Stimulated activated CD8-positive, alpha-beta memory T cell treated with anti-CD3 and anti-CD28 coated beads, Interleukin-12 subunit alpha, Interleukin-12 subunit beta, amount 100 ng/mL, for 1 hour (primary cell): ENCODE measurements around the gene ITGA3.

Source experiments
- DNase-seq: peaks from one replicate; pipeline ENCODE4 v3.0.0-alpha.2; 2020; ENCODE audit warnings: low read depth

The ITGA3 gene

DNA sequence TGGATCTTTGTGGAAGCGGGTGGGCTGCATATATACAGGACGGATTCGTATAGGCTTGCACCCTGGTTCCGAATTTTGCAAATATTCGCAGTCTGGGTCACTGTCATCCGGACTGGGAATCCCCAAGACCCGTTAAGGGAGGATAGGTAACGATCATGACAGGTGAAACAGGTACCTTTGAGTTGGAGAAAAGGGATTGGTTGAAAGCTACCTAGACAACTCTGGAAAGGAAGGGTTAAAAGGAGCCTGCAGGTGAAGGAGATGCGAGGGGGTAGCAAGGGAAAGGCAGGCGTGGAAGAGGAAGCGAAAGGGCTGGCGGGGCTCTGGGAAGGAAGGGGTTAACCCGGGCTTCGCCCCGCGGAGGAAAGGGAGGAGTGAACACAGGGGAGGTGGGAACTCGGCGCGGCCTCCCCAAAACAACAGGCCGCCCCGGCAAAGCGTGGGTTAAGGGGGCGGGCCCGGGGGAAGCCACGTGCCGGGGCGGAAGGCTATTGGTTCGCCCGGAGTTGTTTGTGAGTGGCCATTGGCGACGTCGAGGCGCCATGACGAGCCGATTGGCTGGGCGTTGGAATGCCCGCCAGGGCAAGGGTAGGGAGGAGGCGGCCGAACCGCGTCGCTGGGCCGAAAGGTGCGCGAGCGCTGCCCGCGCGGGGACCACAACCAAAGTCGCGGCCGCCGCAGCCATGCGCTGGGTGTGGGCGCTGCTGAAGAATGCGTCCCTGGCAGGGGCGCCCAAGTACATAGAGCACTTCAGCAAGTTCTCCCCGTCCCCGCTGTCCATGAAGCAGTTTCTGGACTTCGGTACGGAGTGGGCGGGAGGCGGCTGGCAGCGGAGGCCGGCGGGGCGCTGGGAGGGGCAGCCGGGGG lies 39.1 kb downstream of the ITGA3 start, which contains the start of gene PDK2:
TSS of gene PDK2 (plus strand) at position 599 of the 867 bp plus-strand sequence. CDS start at position 684, 85 bp downstream.
- DNase-seq = peak; percentile 89

DNA sequence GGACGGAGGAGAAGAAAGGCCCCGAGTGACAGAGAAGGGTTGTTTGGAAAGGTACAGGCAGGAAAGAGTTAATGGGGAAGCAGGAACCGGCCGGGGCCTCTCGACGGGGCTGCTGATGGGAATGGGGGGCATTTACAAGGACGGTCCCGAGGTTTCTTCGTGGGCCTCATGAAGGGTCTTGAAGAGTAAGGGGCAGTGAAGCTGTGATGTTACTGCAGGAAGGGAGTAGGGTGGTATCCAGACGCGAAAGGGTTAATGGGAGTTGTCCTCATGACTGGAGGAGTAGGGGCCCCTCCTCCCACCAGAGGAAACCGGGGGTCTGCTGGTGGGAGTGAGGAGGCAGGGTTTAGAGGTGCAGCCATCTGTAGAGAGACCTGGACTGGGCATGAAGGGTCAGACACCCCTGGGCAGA lies 39.7 kb downstream of the ITGA3 start:
- no peak for DNase-seq

DNA sequence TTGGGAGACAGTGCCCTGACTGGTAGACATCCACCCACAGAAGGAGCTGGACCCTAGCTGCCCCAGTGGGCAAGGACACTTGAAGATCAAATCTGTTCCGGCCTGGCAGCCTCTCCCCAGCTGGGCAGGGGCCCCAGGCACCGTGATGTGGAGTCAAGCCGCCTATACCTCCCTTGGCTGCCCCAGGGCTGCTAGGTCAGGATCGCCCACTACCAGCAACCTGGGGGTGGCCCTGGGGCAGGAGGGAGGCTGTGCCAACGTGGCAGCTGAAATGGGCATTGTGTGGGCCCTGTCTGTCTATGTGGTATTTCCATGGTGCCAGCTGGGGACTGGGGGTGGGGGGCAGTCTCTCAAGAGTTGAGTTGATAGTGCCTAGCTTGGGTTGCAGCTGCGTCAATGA lies 40.2 kb downstream of the ITGA3 start:
- DNase-seq = no peak

DNA sequence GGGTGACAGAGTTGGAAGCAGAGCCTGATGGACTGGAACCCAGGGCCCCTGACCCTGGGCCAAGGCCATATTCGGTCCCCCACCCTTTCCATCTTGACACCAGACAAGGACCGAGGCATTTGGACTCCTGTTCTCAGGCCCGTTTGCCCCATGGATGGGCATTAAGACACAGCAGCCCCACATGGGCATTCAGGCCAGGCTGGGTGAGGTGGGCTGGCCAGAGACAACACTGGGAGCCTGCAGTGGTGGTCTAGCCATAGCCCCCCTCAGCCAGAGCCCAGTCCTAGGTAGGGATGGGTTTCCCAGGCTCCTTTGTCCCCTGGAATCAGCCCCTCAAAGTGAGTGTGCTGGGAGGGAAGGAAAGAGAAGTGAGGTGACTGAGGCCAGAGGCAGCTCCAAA lies 40.8 kb downstream of the ITGA3 start:
- no peak for DNase-seq

DNA sequence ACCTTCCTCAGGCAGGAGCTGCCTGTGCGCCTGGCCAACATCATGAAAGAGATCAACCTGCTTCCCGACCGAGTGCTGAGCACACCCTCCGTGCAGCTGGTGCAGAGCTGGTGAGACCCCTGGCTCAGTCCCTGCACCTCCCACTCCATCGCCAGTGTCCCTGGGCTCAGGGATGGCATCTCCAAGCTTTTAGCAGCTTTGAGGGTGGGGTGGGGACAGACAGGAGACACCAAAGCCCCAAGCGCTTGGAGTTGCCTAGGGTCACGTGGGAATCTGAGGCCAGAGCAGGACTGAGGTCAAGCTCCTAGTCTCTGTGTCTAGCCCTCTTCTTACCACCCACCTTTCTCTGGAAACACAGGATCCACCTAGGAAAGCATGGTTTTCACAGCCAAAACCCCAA lies 41.5 kb downstream of the ITGA3 start:
- DNase-seq = no peak

DNA sequence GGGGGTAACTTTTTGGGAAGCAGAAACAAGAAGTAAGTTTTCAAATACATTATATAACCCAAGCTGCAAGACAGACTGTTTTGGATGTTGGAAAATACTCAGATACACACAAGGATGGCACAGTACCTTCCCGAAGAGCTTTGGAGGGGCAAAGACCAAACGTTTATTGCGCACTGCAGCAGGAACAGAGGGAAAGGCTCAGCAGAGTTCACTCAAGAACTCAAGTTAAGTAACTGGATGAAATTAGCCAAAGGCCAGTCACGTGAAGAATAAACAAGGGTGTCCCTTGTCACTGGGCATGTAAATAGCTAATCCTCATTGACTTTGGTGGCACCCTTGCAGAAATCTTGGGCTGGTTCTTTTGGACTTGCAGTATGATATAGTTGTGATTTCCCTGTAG lies 42.0 kb downstream of the ITGA3 start:
- DNase-seq = no peak

DNA sequence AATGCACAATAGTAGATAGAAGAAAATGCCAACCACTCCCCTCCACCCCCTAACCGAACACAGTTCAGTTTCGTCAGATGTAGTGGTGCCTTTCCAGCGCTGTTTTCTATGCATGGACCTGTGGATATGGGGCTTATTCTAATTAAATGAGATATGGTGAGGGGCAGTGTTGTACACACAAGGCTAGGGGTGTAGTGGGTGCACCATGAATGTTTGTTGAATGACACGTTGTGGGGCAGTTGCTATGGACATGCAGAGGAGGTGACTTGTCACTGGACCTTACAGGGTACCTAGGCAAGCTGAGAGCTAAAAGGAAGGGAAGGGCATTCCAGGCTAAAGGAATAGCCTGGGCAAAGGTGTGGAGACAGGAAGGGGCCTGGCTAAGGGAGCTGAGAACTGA lies 42.7 kb downstream of the ITGA3 start:
- DNase-seq = no peak

DNA sequence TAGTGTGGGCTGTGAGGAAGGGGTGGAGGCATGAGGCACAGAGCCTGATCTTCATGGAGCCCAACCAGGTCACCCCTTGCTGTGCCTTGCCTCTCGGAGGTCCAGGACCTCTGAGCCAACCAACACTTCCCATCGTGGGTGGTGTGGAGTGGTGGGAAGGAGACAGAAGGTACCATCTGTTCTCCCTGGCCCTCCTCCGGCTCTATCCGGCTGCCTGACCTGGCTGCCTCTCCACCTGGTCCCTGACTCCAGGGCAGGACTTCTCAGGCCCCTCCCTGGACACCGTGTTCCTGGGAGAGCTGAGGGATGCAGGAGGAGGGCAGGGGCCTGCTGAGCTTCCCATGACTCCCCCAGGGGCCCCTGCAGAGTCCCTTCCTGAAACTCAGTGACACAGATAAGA lies 43.1 kb downstream of the ITGA3 start:
- DNase-seq = no peak

DNA sequence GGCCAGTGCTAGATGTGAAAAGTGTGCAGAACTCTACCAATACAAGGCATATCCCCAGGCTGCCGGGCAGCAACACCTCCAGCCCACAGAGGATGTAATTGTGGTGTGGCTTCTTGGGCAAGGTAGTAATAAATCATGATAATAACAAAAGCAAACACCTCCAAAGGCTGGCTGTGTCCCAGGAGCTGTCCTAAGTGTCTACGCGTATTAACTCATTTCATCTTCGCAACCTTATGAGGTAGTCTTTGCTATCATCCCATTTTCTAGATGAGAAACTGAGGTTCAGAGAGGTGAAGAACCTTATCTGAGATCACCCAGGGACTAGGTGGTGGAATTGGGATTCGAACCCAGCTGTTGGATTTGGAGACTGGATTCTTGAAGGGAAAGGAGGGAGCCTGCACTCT lies 44.6 kb downstream of the ITGA3 start:
- no peak for DNase-seq

DNA sequence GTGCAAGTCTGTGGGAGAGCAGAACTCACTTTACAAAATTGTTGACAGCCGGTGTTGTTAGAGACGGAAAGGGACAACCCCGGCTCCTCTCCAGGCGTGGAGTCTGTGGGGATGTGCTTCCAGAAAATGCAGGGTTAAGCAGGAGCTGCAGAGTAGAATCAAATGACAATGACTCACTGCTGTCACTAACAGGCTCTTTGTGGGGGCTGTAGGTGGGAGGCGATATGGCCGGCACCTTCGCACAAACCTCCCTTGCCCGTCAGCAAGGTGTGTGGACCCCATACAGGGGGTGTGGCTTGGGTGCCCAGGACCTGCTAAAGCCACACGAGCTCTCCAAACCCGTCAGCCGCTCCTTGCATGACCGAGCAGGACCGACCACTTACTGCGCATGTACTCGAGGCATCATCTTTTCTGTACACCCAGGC lies 45.0 kb downstream of the ITGA3 start:
- DNase-seq = no peak

DNA sequence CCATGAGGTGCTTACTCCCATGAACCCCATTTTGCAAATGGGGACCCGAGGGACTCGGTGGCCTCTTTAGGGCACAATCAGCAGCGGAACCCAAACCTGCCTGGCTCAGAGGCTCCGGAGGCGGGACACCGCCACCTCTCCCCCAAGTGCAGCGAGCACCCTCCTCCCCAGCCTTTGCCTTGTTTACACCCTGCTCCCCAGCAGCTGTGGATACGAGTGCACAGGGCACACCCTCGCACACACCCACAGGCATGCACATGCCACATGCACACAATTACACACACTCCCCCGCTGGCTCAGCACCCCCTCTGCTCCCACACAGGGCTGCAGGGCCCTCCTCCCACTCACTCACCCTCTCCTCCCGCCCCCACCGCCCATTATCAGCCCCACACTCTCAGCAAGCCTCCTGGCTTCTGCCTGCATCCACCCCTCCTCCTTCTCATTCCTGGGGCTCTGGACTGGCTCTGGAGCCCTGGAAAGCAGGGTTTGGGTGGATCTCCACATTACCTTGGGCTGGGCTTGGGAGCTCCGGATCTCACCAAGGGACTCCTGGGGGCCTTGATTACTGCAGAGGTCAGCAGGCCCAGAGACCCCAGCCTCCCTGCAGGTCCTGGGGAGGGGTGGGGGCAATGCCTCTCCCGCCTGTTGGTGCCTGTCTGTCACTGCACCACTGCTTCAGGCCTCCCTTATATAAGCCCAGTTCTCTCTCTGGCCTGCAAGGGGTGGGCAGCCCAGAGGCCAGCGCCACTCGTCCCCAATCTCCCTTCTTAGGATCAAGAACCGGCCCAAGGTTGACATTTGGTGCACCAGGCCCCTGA lies 45.6 kb downstream of the ITGA3 start:
- no peak for DNase-seq

DNA sequence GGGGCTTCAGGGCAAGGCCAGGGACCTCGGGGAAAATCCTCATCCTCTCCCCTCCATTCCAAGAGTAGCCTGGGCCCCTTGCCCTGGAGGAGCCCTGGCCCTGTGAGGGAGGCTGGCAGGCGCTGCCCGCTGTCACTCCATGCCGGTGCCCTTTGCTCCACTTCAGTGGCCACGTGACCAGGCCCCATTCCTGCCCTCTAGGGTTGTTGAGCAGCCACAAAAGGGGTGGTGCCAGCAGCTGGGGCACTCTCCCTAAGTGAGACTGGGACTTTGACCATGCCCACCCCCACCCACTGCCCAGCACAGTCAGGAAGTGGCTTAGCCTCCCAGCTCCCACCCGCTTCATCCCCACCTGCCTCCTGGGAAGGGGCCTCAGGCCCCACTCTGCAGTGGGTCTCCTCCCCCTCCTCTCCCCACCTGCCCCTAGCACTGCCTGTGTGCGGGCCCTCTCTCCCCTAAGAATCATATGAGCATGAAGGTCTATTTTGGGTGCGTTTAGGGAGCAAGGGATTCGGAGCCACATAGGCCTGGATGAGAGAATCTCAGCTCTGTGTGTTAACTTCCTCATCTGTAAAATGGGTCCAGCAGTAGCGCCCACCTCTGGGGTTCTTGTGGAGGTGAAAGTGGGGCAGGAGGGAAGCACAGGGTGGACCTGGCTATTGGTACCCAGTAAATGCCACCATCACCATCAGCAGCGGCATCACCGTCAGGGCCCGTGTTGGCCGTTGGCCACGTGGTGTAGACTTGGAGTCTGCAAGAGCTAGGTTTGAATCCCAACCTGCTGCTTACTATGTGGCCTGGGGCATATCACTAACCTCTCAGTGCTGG lies 46.5 kb downstream of the ITGA3 start:
- no peak for DNase-seq

DNA sequence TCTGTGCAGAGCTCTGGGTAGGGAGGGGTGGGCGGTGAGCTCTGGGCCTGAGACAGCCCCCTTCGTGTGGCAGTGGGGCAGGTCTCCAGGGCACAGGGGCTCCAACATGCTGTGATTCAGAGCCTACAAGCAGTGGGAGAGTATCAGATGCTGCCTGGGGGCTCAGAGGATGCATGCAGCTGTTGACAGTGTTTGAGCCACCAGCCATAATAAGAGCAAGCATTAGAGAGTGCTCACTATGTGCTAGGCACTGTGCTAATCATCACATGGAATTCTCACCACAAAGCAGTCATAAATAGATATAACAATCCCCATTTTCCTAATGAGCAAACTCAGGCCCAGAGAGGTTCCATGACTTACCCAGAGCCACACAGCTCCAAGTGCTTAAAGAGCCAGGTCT lies 47.3 kb downstream of the ITGA3 start:
- DNase-seq = no peak

DNA sequence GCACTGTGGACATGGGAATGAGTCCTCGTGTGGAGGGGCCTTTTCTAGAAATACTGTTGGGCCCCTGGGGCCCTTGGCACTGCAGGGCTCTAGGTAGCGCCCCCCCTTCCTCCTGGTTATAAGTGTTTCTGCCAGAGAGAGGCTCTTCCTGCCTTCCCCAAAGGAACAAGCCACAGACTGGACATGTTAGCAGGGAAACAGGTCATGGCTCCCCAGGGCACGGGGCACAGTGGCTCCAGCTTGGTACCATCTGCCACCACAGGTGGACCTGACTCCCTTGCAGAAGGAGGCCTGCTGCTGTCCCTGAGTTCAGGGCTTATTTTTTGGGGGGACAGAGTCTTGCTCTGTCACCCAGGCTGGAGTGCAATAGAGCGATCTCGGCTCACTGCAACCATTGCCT lies 48.0 kb downstream of the ITGA3 start:
- DNase-seq = no peak

DNA sequence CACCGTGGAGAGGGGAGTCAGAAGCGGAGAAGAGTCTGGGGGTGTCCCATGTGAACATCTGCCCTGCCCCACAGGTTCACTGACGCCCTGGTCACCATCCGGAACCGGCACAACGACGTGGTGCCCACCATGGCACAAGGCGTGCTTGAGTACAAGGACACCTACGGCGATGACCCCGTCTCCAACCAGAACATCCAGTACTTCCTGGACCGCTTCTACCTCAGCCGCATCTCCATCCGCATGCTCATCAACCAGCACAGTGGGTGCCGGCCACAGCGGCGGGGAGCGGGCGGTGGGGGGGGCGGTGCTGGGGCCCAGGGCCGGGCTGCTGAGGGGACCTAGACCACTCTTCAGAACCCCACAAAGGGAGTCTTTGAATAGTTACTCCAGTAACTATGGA lies 49.9 kb downstream of the ITGA3 start:
- DNase-seq = no peak

DNA sequence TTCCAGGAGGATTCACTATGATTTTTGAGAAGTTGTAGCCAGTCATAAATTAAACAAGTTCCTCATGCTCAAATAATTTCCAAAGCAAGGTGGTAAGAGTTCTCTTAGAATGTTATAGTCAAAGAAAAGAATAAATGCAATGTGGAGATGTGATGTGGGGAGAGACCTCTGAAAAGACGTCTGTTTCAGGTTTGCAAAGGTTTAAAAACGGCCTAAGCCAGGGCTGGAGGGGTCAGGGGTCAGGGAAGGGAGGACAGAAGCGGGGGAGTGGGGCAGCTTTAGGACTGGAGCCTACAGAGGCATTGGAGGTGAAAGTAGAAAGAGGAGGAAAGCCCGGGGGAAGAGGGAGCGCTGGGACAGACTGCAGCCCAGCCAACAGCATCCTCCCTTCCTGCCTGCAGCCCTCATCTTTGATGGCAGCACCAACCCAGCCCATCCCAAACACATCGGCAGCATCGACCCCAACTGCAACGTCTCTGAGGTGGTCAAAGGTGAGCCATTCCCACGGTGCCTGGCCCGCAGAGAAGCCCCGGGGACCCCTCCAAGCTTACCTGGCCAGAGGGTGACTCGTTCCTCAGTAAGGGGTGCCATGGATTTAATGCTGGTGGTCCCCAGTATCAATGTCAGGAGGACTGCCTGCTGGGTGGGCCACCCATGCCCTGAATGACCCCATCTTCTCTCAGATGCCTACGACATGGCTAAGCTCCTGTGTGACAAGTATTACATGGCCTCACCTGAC lies 50.7 kb downstream of the ITGA3 start:
- no peak for DNase-seq

DNA sequence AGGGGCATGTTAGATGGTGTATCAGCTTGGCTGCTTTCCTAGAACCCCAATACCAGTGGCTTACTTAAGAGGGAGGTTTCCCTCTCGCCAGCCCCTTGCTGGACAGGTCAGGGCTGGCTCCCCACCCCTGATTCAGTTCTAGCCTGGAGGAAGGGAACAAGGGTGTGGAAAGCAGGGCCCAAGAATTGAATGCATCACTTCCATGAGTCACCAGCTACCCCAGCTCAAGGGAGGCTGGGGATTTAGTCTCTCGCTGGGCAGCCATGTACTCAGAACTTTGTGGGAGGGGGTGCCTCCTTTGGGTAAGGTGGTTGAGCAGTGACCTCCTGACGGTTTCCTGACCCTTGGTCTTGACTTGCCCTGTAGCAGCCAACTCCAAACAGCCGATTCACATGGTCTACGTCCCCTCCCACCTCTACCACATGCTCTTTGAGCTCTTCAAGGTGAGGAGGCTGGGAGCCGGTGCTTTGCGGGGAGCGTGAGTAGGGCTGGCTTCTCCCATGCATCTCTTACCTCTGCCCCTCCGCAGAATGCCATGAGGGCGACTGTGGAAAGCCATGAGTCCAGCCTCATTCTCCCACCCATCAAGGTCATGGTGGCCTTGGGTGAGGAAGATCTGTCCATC lies 52.0 kb downstream of the ITGA3 start:
- no peak for DNase-seq

DNA sequence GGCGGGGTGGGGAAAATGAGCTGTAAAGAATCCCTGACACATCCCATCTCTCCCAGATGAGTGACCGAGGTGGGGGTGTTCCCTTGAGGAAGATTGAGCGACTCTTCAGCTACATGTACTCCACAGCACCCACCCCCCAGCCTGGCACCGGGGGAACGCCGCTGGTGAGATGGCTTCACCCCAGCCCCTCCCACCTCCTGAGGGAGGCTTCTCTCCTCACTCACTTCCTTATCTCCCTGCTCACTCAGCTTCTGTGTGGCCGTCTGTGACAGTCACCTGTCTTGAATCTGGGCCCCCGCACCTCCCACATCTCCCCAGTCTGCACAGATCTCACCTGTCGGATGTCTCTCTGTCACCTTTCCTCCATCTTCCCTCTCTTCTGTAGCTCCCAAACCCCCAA lies 52.6 kb downstream of the ITGA3 start:
- no peak for DNase-seq

DNA sequence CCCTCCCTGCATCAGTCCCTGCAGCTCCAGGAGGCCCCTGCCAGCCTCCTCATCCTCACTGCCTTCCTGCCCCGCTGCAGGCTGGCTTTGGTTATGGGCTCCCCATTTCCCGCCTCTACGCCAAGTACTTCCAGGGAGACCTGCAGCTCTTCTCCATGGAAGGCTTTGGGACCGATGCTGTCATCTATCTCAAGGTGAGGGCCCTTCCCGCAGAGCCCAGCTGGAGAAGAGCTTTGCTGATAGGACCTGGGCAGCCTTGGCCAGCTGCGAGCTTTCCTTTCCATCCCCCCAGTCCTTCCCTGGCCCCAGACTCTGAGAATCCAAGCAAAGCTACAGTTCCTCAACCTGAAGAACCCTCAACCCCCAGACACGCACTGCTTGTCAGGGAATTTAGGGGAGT lies 53.3 kb downstream of the ITGA3 start:
- no peak for DNase-seq

DNA sequence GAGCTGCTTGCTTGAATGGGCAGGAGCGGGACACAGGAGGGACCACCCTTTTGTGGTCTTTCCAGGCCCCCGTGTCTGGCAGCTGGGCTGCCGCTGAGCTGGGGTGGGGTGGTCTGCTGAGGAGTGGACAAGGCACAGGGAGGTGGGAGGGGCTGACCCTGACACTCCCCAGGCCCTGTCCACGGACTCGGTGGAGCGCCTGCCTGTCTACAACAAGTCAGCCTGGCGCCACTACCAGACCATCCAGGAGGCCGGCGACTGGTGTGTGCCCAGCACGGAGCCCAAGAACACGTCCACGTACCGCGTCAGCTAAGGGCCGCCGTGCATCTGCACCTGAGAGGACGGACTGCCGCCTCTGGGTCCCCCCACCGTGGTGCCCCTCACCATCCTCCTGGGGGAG lies 53.9 kb downstream of the ITGA3 start:
- no peak for DNase-seq
